Measurements from ENCODE around the gene NOL4L.
"Not testable (repeated sequence)": the region's sequence is repeated elsewhere in the genome, so short reads cannot be mapped to it uniquely, and the experiment has no call there.

NOL4L gene

GRCh38 chr20:32501709-32502108, 83.4 kb downstream of the NOL4L start:
- no peak for DNase-seq

DNA sequence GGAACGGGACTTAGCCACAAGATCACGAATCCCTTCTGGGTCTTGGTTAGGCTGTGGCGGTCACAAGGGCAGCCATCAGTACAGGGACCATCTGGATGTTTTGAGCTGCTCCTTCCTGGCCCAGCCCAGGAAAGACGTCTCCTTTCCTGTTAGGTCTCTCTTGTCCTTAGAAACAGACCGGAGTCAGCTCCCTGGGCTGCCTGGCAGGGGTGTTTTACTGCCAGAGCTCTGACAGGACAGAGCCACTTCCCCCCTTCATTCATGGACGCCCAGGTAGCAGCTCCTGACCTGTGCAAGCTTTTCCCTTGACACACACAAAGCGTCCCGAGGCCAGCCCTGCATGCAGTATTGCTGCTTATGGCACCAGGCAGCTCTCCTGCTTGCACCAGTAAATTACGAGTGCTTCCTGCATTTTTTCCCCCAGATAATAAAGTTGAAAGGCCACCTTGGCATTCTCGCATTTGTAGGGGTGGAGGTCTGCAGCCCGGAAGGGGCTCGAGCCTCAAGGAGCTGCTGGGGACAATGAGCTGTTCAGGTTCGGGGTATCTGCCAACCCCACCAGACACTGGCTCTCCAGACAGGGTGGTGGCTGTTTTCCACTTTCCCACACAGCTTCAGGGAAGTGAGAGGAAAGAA, 87.4 kb downstream of the NOL4L start:
- DNase-seq = no peak

DNA sequence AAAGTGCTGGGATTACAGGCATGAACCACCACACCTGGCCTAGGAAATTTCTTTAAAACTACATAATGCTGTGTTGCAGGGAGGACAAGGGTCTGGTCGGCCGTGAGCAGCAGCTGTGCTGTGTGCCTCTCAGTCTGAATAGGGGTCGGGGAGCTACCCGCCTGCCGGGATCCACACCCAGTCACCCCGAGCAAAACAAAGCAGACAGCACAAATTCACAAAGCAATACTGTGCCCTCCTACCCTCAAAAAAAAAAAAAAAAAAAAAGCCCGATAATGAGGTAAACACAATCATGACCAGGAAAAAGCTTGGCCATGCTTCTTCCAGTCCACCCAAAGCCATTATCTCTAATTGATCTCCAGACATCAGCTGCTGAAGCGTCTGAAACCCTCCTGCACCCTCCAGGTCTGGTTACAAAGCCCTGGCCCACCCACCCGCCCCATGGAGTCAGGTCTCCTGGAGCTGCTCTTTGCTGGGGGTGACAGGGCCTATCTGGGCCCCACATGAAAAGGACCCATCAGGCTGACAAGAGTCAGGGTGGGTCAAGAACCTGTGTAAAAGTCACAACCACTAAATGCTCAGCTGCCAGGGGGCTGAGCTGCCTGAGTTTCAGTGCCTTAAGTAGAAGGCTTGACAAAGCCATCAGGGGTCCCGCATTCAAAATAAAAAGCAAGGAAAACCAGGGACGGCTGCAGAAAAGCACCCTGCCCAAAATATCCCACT, 88.2 kb downstream of the NOL4L start:
- DNase-seq = no peak

GRCh38 chr20:32495949-32496348, 89.2 kb downstream of the NOL4L start:
- no peak for DNase-seq

- no peak for DNase-seq
Measured at GRCh38 chr20:32495217-32495565, 89.9 kb downstream of the NOL4L start.

DNA sequence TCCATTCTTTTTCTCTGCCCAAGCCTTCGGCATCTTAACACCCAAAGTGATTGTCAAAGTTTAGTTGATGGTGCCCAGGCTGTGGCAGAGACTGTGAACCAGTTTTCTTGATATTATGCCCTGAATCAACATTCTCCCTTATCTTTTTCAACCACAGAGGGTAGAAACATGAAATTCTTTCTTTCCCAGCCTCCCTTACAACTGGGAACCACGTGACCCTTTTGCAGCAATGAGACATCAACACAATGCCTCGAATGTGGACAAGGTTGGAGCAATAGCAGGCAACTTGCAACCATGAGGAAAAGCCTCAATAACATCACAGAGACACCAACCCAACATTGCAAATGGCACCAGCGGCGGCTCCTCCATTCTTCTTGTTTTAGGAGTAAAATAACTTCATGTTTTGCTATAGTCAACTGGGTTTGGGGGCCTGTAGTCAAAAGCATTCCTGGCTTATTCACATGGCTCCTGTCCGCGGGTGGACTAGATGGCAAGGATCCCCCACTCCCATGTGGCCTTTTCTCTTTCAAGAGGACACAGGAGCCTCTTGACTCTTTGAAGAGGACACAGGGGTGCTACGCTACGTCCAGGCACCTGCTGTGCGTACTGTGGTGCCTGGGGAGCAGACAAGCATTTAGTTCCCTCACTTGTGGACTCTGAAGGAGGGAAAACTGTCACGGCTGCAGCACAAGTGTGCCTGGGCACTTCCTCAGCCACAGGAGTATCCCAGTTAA, 90.5 kb downstream of the NOL4L start:
- DNase-seq = no peak

- DNase-seq = no peak
Measured at GRCh38 chr20:32493356-32493755, 91.8 kb downstream of the NOL4L start.

DNA sequence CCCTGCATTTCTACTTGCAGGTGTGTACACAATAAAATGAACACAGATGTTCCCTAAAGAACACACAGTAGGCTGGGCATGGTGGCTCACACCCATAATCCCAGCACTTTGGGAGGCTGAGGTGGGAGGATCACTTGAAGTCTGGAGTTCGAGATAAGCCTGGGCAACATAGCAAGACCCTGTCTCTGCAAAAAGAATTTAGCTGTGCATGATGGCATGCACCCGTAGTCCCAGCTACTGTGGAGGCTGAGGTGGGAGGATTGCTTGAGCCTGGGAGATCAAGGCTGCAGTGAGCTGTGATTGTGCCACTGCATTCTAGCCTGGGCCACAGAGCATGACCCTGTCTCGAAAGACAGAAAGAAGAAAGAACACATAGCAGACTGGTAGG, 93.4 kb downstream of the NOL4L start:
- DNase-seq = not testable (repeated sequence)

DNA sequence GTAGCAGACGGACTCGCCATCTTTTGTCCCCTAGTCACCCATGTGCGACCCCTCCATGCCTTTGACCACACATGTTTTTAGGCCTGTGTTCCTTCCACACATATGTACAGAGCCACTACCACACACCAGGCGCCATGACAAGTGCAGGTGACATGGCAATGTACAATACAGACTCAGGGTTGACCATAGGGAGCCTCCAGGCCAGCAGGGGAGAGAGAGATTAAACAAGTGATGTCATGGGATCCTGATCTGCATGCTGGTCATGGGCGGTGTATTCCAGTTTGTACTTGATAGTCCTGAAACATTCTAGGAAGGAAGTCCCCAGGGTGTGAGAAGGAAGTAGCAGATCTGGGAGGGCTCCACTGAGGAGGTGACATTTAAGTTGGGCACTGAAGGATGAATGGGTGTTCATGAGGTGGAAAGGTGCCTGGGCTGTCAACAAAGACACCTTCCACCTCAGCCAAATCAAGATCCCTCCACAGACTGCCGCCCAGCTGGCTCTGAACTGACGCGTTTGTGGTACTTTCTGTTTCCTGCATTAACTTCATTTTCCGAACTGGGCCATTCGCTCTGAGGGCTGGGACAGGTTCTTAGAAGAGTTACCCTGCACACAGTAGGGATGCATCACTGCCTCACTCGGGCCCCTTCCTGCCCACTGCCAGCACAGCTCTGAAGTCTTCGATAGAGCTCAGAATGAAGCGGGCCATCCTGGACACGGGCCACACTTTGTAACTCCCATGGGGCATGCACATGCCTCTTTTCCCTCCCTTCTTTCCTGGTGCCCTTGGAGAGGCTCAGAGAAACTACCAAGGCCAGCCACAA, 94.0 kb downstream of the NOL4L start:
- no peak for DNase-seq

DNA sequence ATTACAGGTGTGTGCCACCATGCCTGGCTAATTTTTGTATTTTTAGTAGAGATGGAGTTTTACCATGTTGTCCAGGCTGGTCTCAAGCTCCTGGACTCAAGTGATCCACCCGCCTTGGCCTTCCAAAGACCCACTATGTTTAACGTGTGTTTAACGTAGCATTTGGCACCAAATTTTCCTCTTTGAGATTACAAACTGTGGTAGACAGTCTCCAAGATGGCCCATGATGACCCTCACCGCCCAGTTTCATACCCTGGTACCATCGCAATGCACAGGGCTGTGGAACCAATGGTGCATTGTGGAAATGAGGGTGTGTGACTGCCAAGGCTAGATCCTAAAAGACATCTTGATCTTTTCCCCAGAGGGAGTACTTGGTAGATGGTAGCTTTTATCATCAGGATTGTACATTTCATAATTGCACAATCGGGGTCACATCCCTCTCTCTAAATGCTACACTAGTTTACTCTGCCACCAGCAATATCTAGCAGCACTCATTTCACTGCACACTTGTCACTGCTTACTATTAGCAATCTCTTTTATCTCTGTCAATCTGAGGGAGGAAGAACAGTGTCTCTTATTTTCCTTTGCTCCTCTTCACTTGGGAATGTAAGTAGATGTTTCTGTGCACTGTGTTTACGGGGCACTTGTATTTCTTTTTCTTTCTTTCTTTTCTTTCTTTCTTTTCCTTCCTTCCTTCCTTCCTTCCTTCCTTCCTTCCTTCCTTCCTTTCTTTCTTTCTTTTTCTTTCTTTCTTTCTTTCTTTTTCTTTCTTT, 96.9 kb downstream of the NOL4L start:
- DNase-seq = no peak

GRCh38 chr20:32487381-32487780, 97.8 kb downstream of the NOL4L start:
- DNase-seq = no peak

DNA sequence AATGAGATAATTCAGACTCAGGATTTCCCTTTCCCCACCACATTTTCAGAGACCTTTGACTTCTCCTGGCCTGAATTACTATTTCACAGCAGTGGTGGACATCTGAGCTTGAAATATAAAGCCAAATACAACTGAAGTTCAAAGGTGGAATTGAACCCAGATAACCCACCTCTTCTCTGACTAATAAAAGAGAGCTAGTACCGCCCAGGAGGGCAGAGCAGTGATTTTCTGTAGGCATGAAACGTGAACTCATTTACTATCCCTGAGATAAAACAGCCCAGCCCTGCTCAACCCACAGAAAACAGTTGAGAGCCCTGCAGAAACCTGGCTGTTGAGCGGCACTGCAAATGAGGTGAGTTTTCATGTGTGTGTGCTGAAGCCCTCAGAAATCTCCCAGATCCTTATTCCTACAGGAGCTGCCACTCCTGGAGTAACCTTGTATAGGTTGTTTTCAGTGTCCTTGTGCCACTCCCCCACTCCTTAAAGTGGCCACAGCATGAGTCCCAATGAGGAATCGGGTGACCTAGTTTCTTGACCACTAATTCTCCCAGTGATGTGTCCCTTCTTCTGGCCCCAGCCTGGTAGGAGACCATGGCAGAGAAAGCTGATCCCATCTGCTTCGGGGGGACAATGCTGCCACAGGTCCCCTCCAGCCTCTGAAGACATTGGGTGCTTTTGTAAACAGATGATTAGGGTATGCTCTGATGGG, 99.2 kb downstream of the NOL4L start:
- DNase-seq = no peak

DNA sequence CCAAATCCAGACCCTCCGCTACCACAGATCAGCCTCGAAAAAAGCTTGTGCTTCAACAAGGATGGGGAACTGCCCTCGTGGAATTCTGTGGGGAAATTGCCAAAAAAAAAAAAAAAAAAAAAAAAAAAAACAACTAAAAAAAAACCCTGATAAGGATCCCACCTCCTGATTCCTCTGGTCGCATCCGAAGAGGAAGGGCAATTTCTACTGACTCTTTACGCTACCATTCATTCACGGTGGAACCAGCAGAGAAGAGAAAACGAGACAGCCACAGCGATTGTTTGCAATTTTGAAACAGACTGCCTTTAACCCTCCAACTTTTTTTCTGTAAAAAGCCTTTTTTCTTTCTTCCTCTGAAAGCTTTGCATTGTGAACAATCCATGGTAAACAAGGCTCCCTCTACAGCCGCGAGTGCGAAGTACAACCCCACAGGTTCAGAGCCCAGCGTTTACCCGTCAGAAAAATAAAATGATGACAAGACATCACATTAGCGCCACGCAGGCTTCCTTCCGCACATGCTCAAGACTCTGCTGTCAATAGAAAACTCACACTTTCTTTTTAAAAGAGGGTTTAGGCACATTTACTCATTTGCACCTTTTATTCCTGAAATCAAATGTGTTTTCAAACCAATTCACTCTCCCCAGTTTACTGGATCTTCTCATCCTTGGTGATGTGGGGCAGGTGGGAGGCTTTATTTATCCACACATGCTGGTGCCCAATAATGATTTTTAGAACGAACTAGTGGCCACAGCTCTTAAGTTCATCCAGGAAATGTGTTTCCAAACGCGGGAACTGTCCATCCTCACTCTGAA, 100.0 kb downstream of the NOL4L start:
- DNase-seq = peak; percentile 82

GRCh38 chr20:32484225-32484957, 100.7 kb downstream of the NOL4L start:
- DNase-seq = no peak

GRCh38 chr20:32483351-32484224, 101.5 kb downstream of the NOL4L start:
- peak; percentile 70 for DNase-seq

GRCh38 chr20:32482442-32483261, 102.5 kb downstream of the NOL4L start:
- peak; percentile 25 for DNase-seq

DNA sequence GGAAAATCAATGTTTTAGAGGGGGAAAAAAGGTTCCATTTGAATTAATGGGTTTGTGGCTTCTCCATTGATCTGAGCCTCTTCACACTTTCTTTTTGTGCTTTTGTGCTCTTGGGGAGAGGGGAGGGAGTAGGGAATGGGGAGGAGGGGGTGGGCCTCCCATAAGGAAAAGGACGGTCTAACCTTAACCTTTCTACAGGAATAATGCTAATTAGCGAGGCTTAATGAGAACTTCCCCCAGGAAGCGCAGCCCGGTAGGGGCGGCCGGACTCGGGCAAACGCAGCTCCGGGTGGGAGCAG, 103.0 kb downstream of the NOL4L start:
- no peak for DNase-seq

Data from CD4-positive, alpha-beta T cell treated with Interferon gamma for 1 hour (primary cell).